ENCODE data around the gene OAS1. TPM values are rescaled to one million over a fixed set of nuclear protein-coding genes. Genes with fewer than 3 reads are reported as not detected.

Gene OAS1
- total and polyA plus RNA-seq, 9 of the 15 experiments (the other 6 are each of a cell fraction or from before 2014, with no cell fraction given): 0.06 to 0.25 TPM; not detected in 7

GRCh38 chr12:112892856-112893255 lies 13.9 kb upstream of the OAS1 start (continued):
- TF ChIP-seq, protein P1, sequence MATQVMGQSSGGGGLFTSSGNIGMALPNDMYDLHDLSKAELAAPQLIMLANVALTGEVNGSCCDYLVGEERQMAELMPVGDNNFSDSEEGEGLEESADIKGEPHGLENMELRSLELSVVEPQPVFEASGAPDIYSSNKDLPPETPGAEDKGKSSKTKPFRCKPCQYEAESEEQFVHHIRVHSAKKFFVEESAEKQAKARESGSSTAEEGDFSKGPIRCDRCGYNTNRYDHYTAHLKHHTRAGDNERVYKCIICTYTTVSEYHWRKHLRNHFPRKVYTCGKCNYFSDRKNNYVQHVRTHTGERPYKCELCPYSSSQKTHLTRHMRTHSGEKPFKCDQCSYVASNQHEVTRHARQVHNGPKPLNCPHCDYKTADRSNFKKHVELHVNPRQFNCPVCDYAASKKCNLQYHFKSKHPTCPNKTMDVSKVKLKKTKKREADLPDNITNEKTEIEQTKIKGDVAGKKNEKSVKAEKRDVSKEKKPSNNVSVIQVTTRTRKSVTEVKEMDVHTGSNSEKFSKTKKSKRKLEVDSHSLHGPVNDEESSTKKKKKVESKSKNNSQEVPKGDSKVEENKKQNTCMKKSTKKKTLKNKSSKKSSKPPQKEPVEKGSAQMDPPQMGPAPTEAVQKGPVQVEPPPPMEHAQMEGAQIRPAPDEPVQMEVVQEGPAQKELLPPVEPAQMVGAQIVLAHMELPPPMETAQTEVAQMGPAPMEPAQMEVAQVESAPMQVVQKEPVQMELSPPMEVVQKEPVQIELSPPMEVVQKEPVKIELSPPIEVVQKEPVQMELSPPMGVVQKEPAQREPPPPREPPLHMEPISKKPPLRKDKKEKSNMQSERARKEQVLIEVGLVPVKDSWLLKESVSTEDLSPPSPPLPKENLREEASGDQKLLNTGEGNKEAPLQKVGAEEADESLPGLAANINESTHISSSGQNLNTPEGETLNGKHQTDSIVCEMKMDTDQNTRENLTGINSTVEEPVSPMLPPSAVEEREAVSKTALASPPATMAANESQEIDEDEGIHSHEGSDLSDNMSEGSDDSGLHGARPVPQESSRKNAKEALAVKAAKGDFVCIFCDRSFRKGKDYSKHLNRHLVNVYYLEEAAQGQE (IDR thresholded peaks at IDR 0.05; ENCODE audit: borderline replicate concordance): peak; percentile 56
- TF ChIP-seq, protein P1 (CRISPR knock-in tag; IDR thresholded peaks at IDR 0.05; ENCODE audit: low read depth): no peak
- TF ChIP-seq ETS2 (tag; IDR thresholded peaks at IDR 0.05; ENCODE audit: borderline replicate concordance, poor library complexity, severe bottlenecking) (no peak), TRIM28 (IDR thresholded peaks at IDR 0.05) (no peak)
